ENCODE results near the gene C1orf21. TPM values are rescaled to one million over a fixed set of nuclear protein-coding genes. Genes with fewer than 3 reads are reported as not detected.

The C1orf21 gene
- total RNA-seq, 1 donor: 47.3 TPM

DNA sequence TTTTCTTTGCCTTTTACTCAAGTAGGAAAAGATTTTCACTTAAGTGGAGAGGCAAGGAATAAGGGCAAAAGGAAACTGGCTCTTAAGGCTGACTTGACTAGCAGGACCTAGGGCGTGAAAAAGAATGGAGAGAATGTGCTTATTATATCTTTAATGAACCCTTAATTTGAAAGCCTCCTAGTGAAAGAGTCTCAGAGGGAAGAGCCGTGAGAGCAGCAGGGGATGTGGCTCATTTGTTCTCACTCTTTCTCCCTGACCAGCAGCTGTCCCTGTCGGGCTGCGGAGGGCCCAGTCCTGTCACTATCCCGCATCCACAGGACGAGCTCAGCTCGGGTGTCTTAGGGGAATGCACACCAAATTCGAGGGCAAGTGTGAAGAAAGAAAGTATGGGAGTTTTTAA lies 187.8 kb downstream of the C1orf21 start:
- no peak for DNase-seq (ENCODE audit: low read depth)
- TF ChIP-seq, protein P1, sequence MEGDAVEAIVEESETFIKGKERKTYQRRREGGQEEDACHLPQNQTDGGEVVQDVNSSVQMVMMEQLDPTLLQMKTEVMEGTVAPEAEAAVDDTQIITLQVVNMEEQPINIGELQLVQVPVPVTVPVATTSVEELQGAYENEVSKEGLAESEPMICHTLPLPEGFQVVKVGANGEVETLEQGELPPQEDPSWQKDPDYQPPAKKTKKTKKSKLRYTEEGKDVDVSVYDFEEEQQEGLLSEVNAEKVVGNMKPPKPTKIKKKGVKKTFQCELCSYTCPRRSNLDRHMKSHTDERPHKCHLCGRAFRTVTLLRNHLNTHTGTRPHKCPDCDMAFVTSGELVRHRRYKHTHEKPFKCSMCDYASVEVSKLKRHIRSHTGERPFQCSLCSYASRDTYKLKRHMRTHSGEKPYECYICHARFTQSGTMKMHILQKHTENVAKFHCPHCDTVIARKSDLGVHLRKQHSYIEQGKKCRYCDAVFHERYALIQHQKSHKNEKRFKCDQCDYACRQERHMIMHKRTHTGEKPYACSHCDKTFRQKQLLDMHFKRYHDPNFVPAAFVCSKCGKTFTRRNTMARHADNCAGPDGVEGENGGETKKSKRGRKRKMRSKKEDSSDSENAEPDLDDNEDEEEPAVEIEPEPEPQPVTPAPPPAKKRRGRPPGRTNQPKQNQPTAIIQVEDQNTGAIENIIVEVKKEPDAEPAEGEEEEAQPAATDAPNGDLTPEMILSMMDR (IDR thresholded peaks at IDR 0.05; ENCODE audit: insufficient read depth, low read length): no peak
- H3K4me3 ChIP-seq (ENCODE audit: low read depth, low read length): no peak overlapping the region

DNA sequence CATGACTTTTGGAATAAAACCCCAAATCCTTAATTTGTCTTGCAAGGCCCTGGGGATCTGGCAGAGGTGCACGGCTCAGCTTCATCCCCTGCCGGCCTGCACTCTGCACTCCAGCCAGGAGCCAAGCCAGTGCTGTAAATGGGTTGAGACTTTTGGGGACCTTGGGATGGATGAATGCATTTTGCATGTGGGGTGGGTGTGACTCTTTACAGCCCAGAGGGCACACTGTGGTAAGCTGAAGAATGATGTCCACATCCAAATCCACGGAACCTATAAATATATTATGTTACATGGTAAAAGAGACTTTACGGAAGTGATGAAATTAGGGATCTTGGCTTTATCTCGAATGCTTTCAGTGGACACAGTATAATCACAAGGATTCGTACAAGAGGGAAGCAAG lies 190.0 kb downstream of the C1orf21 start:
- TF ChIP-seq, protein P1 (IDR thresholded peaks at IDR 0.05; ENCODE audit: insufficient read depth, low read length): peak; percentile 12
- H3K4me3 ChIP-seq (ENCODE audit: low read depth, low read length): no peak overlapping the region
- DNase-seq (ENCODE audit: low read depth): no peak

DNA sequence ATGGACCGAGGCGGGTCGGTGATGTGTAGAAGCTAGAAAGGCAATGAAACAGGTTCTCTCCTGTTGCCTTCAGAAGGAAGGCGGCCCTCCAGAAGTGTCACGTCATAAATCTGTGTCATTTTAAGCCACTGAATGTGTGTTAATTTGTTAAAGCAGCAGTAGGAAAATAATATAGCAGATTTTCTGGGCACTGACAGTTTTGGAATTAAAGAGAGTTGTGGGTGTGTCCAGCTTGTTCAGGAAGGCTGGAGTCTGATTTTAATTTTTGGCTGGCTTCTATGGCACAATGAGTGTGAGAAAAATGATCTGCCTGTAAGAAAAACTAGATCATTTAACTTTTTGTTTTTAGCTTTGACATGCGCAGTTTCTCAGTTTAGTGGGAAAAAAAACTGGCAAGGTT lies 190.5 kb downstream of the C1orf21 start:
- peak; percentile 68 for DNase-seq (ENCODE audit: low read depth)
- H3K4me3 ChIP-seq (ENCODE audit: low read depth, low read length): no peak overlapping the region
- TF ChIP-seq, protein P1 (IDR thresholded peaks at IDR 0.05; ENCODE audit: insufficient read depth, low read length): no peak

DNA sequence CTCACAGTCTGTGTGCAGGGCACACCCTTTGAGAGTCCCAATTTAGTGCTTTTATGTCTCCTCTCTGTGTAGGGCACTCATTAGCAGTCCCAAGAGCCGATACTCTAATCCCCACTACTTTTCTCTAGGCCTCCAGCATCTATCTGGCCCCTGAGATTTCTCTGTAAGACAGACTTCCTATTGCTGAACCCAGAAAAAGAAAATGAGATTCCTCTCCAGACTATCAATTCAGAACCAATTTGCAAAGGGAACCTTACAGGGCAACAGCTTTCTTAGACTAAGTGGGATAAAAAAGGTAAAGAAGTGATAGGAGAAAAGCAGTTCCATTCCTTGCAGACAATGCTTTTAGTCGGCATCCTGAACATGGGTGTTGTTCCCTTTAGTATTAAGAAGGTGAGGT lies 195.6 kb downstream of the C1orf21 start:
- TF ChIP-seq, protein P1 (IDR thresholded peaks at IDR 0.05; ENCODE audit: insufficient read depth, low read length): no peak
- no peak for DNase-seq (ENCODE audit: low read depth)
- no peak overlapping the region for H3K4me3 ChIP-seq (ENCODE audit: low read depth, low read length)

DNA sequence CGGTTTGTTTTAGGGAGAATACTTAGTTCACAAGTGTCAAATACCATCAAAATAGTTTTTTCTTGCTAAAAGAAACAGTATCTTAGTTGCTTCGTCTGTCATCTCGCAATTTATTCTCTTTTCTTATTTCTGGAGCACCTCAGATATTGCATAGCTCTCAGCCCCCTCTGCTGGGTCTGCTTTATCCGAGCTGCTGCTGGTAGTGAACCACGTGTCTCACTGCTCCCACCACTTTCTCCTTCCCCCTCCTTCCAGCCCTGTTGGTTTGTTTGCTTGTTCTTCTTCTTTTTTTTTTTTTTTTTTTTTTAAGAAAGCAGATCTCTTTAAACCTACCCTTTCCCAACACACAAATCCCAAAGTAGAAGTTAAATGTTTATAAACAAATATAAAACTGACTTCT lies 197.0 kb downstream of the C1orf21 start:
- no peak for DNase-seq (ENCODE audit: low read depth)

DNA sequence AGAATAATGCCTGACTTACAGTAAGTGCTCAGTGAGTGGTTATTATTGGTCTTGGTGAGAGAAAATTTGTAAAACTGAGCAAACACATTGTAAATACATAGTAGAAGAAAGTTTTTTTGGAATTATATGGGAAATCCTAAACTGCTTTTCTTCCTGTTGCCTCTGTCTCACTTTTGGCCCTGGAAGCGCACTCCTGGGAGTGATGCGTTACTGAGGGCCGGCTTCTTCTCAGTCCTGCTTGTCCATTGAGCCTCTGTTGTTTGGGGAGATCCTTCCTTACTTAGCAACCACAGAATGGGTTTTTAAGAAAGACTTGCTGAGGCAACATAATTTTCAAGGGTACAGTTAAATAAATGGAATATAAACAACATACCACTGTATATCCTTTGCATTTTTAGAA lies 201.9 kb downstream of the C1orf21 start:
- H3K4me3 ChIP-seq (ENCODE audit: low read depth, low read length): no peak overlapping the region
- TF ChIP-seq, protein P1 (IDR thresholded peaks at IDR 0.05; ENCODE audit: insufficient read depth, low read length): no peak
- no peak for DNase-seq (ENCODE audit: low read depth)

More for the DNA sequence above, 197.0 kb downstream of the C1orf21 start:
- TF ChIP-seq, protein P1 (IDR thresholded peaks at IDR 0.05; ENCODE audit: insufficient read depth, low read length): no peak
- H3K4me3 ChIP-seq (ENCODE audit: low read depth, low read length): no peak overlapping the region

DNA sequence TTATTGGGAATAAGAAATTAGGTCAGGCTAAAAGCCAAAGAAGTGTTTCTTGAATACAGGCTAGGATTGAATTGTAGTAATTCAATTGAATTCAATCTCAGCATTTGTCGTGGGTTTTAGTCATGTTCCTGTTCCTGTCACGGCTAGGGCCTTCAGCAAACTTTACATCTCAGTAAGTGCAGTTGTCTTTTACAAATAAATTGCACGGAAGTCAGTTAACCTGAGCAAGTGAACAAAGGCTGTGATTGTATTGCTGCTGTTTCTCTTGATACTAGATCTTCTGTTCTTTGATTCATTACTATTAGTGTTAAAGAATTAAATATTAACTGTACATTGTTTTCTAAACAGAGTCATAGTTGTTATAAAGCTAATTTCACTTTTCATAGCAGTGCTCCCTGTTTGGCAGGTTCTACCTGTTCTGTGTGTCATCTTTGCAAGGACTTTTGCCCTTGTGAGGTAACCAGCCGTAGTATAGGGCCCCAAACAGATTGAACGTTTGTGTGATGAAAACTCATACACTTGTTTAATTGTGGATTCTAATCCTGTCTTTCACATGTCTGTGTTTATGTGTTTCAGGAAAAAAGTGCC lies 203.4 kb downstream of the C1orf21 start:
- TF ChIP-seq, protein P1 (IDR thresholded peaks at IDR 0.05; ENCODE audit: insufficient read depth, low read length): no peak
- no peak overlapping the region for H3K4me3 ChIP-seq (ENCODE audit: low read depth, low read length)
- DNase-seq (ENCODE audit: low read depth): no peak

Measured in fibroblast of the aortic adventitia (primary cell).